SU-DHL-6 (cell line): ENCODE results near the gene ZNF134.

Experiments used
- CTCF ChIP-seq: fragments of 200-600 bp; sonication (generic); IDR thresholded peaks from one replicate; pipeline ENCODE4 v1.5.1; 2017; ENCODE audit warnings: antibody characterized with exemption, mild to moderate bottlenecking, low read length, moderate library complexity; ENCODE audit not compliant: insufficient read depth, poor library complexity, severe bottlenecking
- EZH2phosphoT487 ChIP-seq: fragments of 200-600 bp; sonication (generic), shearing (Covaris generic); conservative IDR thresholded peaks from 2 replicates; pipeline ENCODE4 v1.6.1; 2018; ENCODE audit warnings: mild to moderate bottlenecking, antibody characterized with exemption, low read length, moderate library complexity, mixed read lengths

DNA sequence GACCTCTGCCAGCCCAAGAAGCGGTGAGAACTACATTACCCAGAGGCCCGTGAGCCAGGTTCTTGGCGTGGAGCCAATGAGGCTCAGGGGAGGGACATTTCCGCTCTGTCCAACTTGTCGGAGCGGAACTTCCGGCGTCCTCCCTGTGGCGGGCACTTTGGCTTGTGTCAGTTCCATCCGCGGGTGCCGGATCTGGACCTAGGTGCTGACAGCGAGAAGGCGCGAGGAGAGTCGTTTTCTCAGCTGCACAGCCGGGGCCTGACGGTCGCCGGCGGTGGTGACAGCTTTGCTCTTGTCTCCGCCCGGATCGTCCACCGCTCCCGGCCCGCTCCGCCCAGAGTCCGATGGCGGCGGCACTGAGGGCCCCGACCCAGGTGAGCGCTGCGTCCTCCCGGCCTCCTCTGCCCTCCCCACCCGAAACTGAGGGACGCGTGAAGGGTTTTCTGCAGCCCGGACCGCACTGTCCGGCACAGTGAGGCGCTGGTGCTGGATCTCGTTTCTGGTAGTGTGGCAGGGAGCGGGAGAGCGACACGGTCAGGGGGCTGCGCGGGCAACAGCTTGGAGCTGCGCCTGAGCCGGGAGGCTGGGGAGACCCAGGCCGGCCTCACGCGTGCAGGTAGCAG lies 14.2 kb upstream of the ZNF134 start, which contains the start of gene ZNF530:
- TF ChIP-seq CTCF (no peak), EZH2phosphoT487 (no peak)
